B cell (primary cell): ENCODE measurements around the gene AFF1. TPM values are rescaled to one million over a fixed set of nuclear protein-coding genes. Genes with fewer than 3 reads are reported as not detected.

Experiments
- ATAC-seq: fragments of 200-7000 bp; cut with Tn5 transposase; one replicate; pipeline ENCODE4 v1.10.0; 2021; ENCODE audit warnings: low read depth, mild to moderate bottlenecking, moderate number of reproducible peaks, moderate library complexity
- CTCF ChIA-PET: fragments of 350-600 bp; sonication (Branson Sonifier 250); formaldehyde crosslinking; loops from one replicate; lab custom pipeline; 2021; ENCODE audit warnings: antibody characterized with exemption, inconsistent platforms; lab: Charles Lee
- POLR2A ChIA-PET: fragments of 350-600 bp; sonication (Branson Sonifier 250); formaldehyde crosslinking; loops from one replicate; lab custom pipeline; 2021; ENCODE audit warnings: antibody characterized with exemption; lab: Charles Lee
- DNase-seq: peaks from one replicate; pipeline ENCODE4 v3.0.0; 2013
- H2AFZ ChIP-seq: 2 replicates; pipeline ENCODE4 v1.6.1; 2012; ENCODE audit warnings: mild to moderate bottlenecking, low read depth, low read length; ENCODE audit not compliant: insufficient read depth, poor library complexity, severe bottlenecking
- H3K27ac ChIP-seq, 2 donors: 1 replicate in 1 of 2; 2 replicates in 1 of 2; pipeline ENCODE4 v1.5.1; 2012 to 2013; ENCODE audit warnings: low read length in 2 of 2, mild to moderate bottlenecking in 2 of 2, moderate library complexity in 1 of 2
- H3K27me3 ChIP-seq, 4 experiments: fragments of 200-600 bp in 1 of 4; sonication (generic) in 1 of 4; replicated peaks in 1 of 4; 1 replicate in 2 of 4; 2 replicates in 2 of 4; pipeline versions ENCODE4 v1.6.1 to v1.7.0; 2013 to 2016; ENCODE audit warnings: low read length in 3 of 4, mild to moderate bottlenecking in 2 of 4, mixed read lengths in 1 of 4, moderate library complexity in 1 of 4; ENCODE audit not compliant: insufficient read depth in 4 of 4, control insufficient read depth in 3 of 4; ENCODE audit errors: control extremely low read depth in 1 of 4
- H3K36me3 ChIP-seq, 2 experiments: replicated peaks in 1 of 2; 1 replicate in 1 of 2; 2 replicates in 1 of 2; pipeline versions ENCODE4 v1.6.1 to v1.7.1; 2013; ENCODE audit warnings: low read length in 1 of 2; ENCODE audit not compliant: insufficient read depth in 2 of 2, control insufficient read depth in 1 of 2; ENCODE audit errors: control extremely low read depth in 1 of 2, extremely low read depth in 1 of 2
- H3K4me1 ChIP-seq, 2 donors: fragments of 200-600 bp in 1 of 2; sonication (generic) in 1 of 2; 1 replicate in 1 of 2; 2 replicates in 1 of 2; pipeline versions ENCODE4 v1.5.1 to v1.6.1; 2013 to 2017; ENCODE audit warnings: low read length in 2 of 2; ENCODE audit not compliant: control insufficient read depth in 2 of 2, insufficient read depth in 2 of 2
- H3K4me2 ChIP-seq: replicated peaks from 2 replicates; pipeline ENCODE3; 2012; ENCODE audit warnings: mild to moderate bottlenecking, low read depth, low read length; ENCODE audit not compliant: poor library complexity, severe bottlenecking
- H3K4me3 ChIP-seq, 5 experiments: fragments of 200-600 bp in 1 of 5; sonication (generic) in 1 of 5; 1 replicate in 3 of 5; 2 replicates in 2 of 5; pipeline versions ENCODE4 v1.5.1 to v1.7.0; 2011 to 2016; ENCODE audit warnings: low read length in 4 of 5, mild to moderate bottlenecking in 4 of 5, low read depth in 2 of 5, control low read depth in 1 of 5, moderate library complexity in 1 of 5; ENCODE audit not compliant: insufficient read depth in 1 of 5; ENCODE audit errors: control extremely low read depth in 1 of 5, extremely low read depth in 1 of 5
- H3K79me2 ChIP-seq: fragments of 200-600 bp; sonication (generic); one replicate; pipeline ENCODE4 v1.6.0; 2016; ENCODE audit warnings: low read length; ENCODE audit not compliant: control insufficient read depth, insufficient read depth
- H3K9ac ChIP-seq: fragments of 200-600 bp; sonication (generic); 2 replicates; pipeline ENCODE4 v1.6.1; 2017; ENCODE audit warnings: mild to moderate bottlenecking, low read length, moderate library complexity
- H3K9me3 ChIP-seq, 3 donors: one replicate each; pipeline versions ENCODE4 v1.6.1 to v1.7.1; 2013; ENCODE audit warnings: low read length in 2 of 3; ENCODE audit not compliant: control insufficient read depth in 2 of 3, insufficient read depth in 1 of 3; ENCODE audit errors: control extremely low read depth in 1 of 3
- H4K20me1 ChIP-seq: 2 replicates; pipeline ENCODE4 v1.6.0; 2012; ENCODE audit warnings: mild to moderate bottlenecking, low read length; ENCODE audit not compliant: insufficient read depth, control insufficient read depth, poor library complexity, severe bottlenecking
- H3K27ac Mint-ChIP-seq: one replicate; pipeline ENCODE4 v1.8.0; 2021; ENCODE audit warnings: mixed read lengths
- H3K27me3 Mint-ChIP-seq: one replicate; pipeline ENCODE4 v1.8.0; 2021; ENCODE audit warnings: mixed read lengths
- H3K4me1 Mint-ChIP-seq: one replicate; pipeline ENCODE4 v1.8.0; 2021; ENCODE audit warnings: mixed read lengths
- H3K4me3 Mint-ChIP-seq: one replicate; pipeline ENCODE4 v1.8.0; 2021; ENCODE audit warnings: mixed read lengths
- H3K9me3 Mint-ChIP-seq: one replicate; pipeline ENCODE4 v1.8.0; 2022; ENCODE audit warnings: mixed read lengths; ENCODE audit not compliant: insufficient read depth
- CTCF ChIP-seq: fragments of 200-600 bp; IDR thresholded peaks from one replicate; pipeline ENCODE4 v1.8.0; 2022; ENCODE audit warnings: antibody characterized with exemption, mild to moderate bottlenecking
- EZH2 ChIP-seq: IDR thresholded peaks from 2 replicates; pipeline ENCODE4 v1.6.1; 2012; ENCODE audit warnings: borderline replicate concordance, low read depth, mild to moderate bottlenecking, moderate library complexity, low read length; ENCODE audit not compliant: insufficient read depth, poor library complexity, severe bottlenecking
- WGBS: methylation state at CpG from one replicate; pipeline ENCODE4 v1.1.5; 2013; ENCODE audit warnings: missing lambda C conversion rate; ENCODE audit not compliant: insufficient coverage; 5-methylcytosine and 5-hydroxymethylcytosine counted together
- intact Hi-C: fragments of 100-400 bp; cut with micrococcal nuclease; formaldehyde crosslinking; loops from one replicate; pipeline ENCODE4 v1.10.0; 2022
- polyA plus RNA-seq: library from polyadenylated mRNA; depleted of rRNA; stranded (reverse); fragments of >200 nt; gene quantifications from 2 replicates; pipeline ENCODE4 v1.2.3, GENCODE V29; 2012
- total RNA-seq, 2 donors: library from RNA; stranded (reverse); fragments of 120-200 nt in 1 of 2; gene quantifications; 1 replicate in 1 of 2; 2 replicates in 1 of 2; pipeline versions ENCODE4 v1.2.3 to v1.2.4, GENCODE V29; 2013 to 2022

AFF1 gene
- total and polyA plus RNA-seq, 2 donors (not counting 1 experiment from before 2014, with no cell fraction given), result 15.3 to 135 TPM

- DNase-seq, result no peak
- Mint-ChIP-seq H3K4me3 (no peak overlapping the region), H3K27ac (no peak overlapping the region), H3K9me3 (no peaks in the 10 kb centered on the region), H3K27me3 (no peaks in the 10 kb centered on the region), H3K4me1 (peaks cover 40% of the 10 kb centered on the region)
- Histone ChIP-seq H4K20me1 (peaks cover 84% of the 10 kb centered on the region), H3K79me2 (peaks cover 91% of the 10 kb centered on the region), H3K9ac (no peak overlapping the region), H3K4me1 (peaks cover 26 to 35% of the 10 kb centered on the region in 2 donors), H3K4me3 (no peak overlapping the region), H3K4me2 (no peak overlapping the region), H2AFZ (no peak overlapping the region), H3K9me3 (no peaks in the 10 kb centered on the region), H3K36me3 (peaks cover 0 to 22% of the 10 kb centered on the region in 2 experiments), H3K27ac (no peak overlapping the region), H3K27me3 (no peaks in the 10 kb centered on the region)
- ChIA-PET POLR2A (no interaction called here), CTCF (interaction anchor here (0.5 kb wide), 1 partner anchor 141 kb away, joined by 4 read pairs; no protein-coding TSS in a partner anchor)
- TF ChIP-seq CTCF (no peak), EZH2 (no peak)
- WGBS, result no CpG with 5 or more reads among the region's 3 CpGs
- intact Hi-C loops, result loop anchor here (2.0 kb wide), 1 partner anchor 15 kb away; no protein-coding TSS in a partner anchor
- no peak for ATAC-seq
Observed at GRCh38 chr4:87045659-87046058, 110.8 kb downstream of the AFF1 start.

- Mint-ChIP-seq H3K4me1 (peaks cover 42% of the 10 kb centered on the region), H3K27me3 (no peaks in the 10 kb centered on the region), H3K27ac (no peak overlapping the region), H3K9me3 (no peaks in the 10 kb centered on the region), H3K4me3 (no peak overlapping the region)
- Histone ChIP-seq H2AFZ (no peak overlapping the region), H4K20me1 (peaks cover 81% of the 10 kb centered on the region), H3K4me1 (peaks cover 27 to 38% of the 10 kb centered on the region in 2 donors), H3K4me2 (no peak overlapping the region), H3K9me3 (no peaks in the 10 kb centered on the region), H3K4me3 (no peak overlapping the region), H3K27me3 (no peaks in the 10 kb centered on the region), H3K36me3 (peaks cover 0 to 22% of the 10 kb centered on the region in 2 experiments), H3K9ac (no peak overlapping the region), H3K79me2 (peaks cover 89% of the 10 kb centered on the region), H3K27ac (no peak overlapping the region)
- DNase-seq (no peak), ATAC-seq (no peak)
- WGBS, result 44% methylated on average over 3 of the region's 4 CpGs
- CTCF ChIA-PET, result interaction anchor here (0.5 kb wide), 1 partner anchor 141 kb away, joined by 4 read pairs; no protein-coding TSS in a partner anchor
- POLR2A ChIA-PET, result no interaction called here
- TF ChIP-seq CTCF, result no peak
- TF ChIP-seq EZH2, result no peak
- intact Hi-C loops, result no loop called here
Observed at GRCh38 chr4:87046121-87046551, 111.3 kb downstream of the AFF1 start.
